ENCODE measurements around the gene PPM1A. TPM values are rescaled to one million over a fixed set of nuclear protein-coding genes. Genes with fewer than 3 reads are reported as not detected.
"Not testable (repeated sequence)": the region's sequence is repeated elsewhere in the genome, so short reads cannot be mapped to it uniquely, and the experiment has no call there.

Gene PPM1A
- total RNA-seq, 4 donors from 2014 or later, result 81.2 to 107 (median 86.1) TPM

DNA sequence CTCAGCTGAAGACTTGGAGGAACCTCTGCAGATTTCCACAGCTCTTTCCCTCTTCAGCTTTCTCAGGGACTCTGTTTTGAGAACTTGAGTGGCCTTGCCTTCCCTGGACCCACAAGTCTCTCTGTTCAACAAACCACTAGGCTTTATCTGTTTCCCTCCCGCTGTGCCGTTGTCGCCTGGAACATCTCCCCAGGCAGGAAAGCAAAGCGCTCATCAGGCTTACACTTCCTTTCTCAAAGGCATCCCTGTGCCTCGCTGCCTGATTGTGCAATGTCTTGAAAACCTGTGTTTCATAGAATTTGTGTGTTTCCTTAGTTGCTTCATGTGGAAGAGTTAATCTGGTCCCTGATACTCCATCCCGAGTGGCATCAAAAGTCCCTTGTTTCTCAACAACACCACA lies 64.1 kb downstream of the PPM1A start:
- no peak overlapping the region for H3K27ac ChIP-seq
- no peaks in the 10 kb centered on the region for H3K27me3 ChIP-seq
- H3K4me3 ChIP-seq, result no peak overlapping the region
- ATAC-seq (no peak), DNase-seq (no peak)
- no peaks in the 10 kb centered on the region for H3K4me1 ChIP-seq
- H3K36me3 ChIP-seq, result no peaks in the 10 kb centered on the region
- intact Hi-C loops (cut with DNase I; ENCODE audit: low total_unique reads), result no loop called here
- TF ChIP-seq, protein P1, sequence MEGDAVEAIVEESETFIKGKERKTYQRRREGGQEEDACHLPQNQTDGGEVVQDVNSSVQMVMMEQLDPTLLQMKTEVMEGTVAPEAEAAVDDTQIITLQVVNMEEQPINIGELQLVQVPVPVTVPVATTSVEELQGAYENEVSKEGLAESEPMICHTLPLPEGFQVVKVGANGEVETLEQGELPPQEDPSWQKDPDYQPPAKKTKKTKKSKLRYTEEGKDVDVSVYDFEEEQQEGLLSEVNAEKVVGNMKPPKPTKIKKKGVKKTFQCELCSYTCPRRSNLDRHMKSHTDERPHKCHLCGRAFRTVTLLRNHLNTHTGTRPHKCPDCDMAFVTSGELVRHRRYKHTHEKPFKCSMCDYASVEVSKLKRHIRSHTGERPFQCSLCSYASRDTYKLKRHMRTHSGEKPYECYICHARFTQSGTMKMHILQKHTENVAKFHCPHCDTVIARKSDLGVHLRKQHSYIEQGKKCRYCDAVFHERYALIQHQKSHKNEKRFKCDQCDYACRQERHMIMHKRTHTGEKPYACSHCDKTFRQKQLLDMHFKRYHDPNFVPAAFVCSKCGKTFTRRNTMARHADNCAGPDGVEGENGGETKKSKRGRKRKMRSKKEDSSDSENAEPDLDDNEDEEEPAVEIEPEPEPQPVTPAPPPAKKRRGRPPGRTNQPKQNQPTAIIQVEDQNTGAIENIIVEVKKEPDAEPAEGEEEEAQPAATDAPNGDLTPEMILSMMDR (IDR thresholded peaks at IDR 0.05 in 4 of 5, conservative IDR thresholded peaks at IDR 0.05 in 1 of 5), result no peak
- TF ChIP-seq POLR2A (IDR thresholded peaks at IDR 0.05), result no peak
- H3K9me3 ChIP-seq, result no peaks in the 10 kb centered on the region
- in situ Hi-C loops (cut with MboI; ENCODE audit: low sequenced_read_pairs in 4 of 4), result loop anchor here in 1 of 4 donors (25.0 kb wide), 1 partner anchor 101 kb away; no protein-coding TSS in a partner anchor

DNA sequence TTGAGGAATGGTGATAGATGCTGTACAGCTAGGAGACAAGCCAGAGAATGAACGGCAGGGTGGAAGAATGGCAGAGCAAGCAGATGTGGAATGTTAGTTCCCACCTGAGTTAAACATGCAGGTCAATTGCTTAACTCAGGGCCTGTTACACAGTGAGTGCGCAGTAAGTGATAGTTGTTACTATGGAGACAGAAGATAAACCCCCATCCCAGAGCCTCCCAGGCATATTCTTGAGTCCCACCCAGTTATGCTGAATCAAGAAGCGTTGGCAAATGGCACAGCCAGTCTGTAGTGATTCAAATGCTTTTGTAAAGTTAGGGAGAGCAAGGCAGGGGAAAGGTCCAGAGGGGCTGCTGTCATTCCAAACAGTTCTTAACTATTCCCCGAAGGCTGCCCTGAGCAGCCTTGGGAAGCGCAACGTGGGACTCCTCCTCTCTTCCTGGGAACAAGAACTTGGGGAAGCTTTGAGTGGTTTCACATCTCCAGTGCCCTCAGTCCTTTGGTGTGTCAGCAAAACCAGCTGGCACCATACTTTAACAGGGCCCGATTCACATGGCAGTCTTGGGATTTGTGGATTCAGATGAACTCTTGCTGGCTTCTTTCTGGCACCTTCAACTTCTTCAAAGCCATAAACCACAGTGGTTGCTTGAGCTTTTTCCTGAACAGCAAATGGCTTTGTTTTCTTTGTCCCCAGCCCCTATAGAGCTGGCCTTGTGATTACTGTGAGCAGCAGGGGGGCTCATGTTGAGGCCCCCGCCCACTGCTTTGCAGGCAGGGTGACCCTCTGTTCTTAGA lies 66.4 kb downstream of the PPM1A start:
- no peaks in the 10 kb centered on the region for H3K27me3 ChIP-seq
- intact Hi-C loops (cut with DNase I; ENCODE audit: low total_unique reads) (no loop called here), in situ Hi-C loops (cut with MboI; ENCODE audit: low sequenced_read_pairs in 4 of 4) (loop anchor here in 1 of 4 donors (25.0 kb wide), 1 partner anchor 103 kb away; no protein-coding TSS in a partner anchor)
- no peak for TF ChIP-seq POLR2A (IDR thresholded peaks at IDR 0.05)
- no peak for DNase-seq
- no peak overlapping the region for H3K27ac ChIP-seq
- H3K4me3 ChIP-seq, result no peak overlapping the region
- H3K4me1 ChIP-seq, result no peaks in the 10 kb centered on the region
- no peak for ATAC-seq
- no peaks in the 10 kb centered on the region for H3K9me3 ChIP-seq
- H3K36me3 ChIP-seq, result no peaks in the 10 kb centered on the region

DNA sequence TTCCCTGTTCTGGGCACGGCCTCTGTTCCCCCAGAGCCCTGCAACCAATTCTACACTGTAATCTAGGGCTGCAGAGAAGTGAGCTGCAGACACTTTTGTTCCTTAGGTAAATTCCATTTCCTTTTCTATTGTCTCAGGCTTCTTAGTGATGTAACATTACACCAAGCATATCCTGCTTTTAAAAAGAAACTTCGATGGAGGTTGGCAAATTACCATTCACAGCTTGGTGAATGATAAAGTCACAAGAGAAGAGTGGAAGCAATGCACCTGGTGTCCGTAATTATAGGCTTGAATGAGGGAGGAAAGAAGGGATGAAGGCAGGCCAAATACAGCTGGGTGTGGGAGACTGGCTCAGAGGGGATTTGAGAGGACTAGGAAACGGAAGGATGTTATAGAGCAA lies 68.6 kb downstream of the PPM1A start:
- no peaks in the 10 kb centered on the region for H3K27me3 ChIP-seq
- in situ Hi-C loops (cut with MboI; ENCODE audit: low sequenced_read_pairs in 4 of 4) (loop anchor here in 1 of 4 donors (25.0 kb wide), 1 partner anchor 105 kb away; no protein-coding TSS in a partner anchor), intact Hi-C loops (cut with DNase I; ENCODE audit: low total_unique reads) (no loop called here)
- no peak for TF ChIP-seq POLR2A (IDR thresholded peaks at IDR 0.05)
- TF ChIP-seq, protein P1 (IDR thresholded peaks at IDR 0.05 in 4 of 5, conservative IDR thresholded peaks at IDR 0.05 in 1 of 5), result no peak
- no peak overlapping the region for H3K27ac ChIP-seq
- no peaks in the 10 kb centered on the region for H3K36me3 ChIP-seq
- H3K9me3 ChIP-seq, result no peaks in the 10 kb centered on the region
- ATAC-seq (no peak), DNase-seq (no peak)
- H3K4me1 ChIP-seq, result no peaks in the 10 kb centered on the region
- no peak overlapping the region for H3K4me3 ChIP-seq

DNA sequence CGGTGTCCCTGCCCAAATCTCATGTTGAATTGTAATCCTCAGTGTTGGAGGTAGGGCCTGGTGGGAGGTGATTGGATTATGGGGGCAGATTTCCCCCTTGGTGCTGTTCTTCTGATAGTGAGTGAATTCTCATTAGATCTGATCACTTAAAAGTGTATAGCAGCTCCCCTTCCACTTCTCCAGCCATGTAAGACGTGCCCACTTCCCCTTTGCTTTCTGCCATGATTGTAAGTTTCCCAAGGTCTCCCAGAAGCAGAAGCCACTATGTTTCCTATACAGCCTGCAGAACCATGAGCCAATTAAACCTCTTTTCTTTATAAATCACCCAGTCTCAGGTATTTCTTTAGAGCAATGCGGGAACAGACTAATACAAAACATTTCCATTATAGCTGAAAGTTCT lies 71.8 kb downstream of the PPM1A start:
- intact Hi-C loops (cut with DNase I; ENCODE audit: low total_unique reads); H3K27ac ChIP-seq; ATAC-seq; H3K9me3 ChIP-seq; DNase-seq; H3K27me3 ChIP-seq; H3K36me3 ChIP-seq; H3K4me3 ChIP-seq: not testable (repeated sequence)
- in situ Hi-C loops (cut with MboI; ENCODE audit: low sequenced_read_pairs in 4 of 4), result loop anchor here in 1 of 4 donors (25.0 kb wide), 1 partner anchor 109 kb away; no protein-coding TSS in a partner anchor
- H3K4me1 ChIP-seq, result peaks cover 0 to 12% of the 10 kb centered on the region in 2 donors

DNA sequence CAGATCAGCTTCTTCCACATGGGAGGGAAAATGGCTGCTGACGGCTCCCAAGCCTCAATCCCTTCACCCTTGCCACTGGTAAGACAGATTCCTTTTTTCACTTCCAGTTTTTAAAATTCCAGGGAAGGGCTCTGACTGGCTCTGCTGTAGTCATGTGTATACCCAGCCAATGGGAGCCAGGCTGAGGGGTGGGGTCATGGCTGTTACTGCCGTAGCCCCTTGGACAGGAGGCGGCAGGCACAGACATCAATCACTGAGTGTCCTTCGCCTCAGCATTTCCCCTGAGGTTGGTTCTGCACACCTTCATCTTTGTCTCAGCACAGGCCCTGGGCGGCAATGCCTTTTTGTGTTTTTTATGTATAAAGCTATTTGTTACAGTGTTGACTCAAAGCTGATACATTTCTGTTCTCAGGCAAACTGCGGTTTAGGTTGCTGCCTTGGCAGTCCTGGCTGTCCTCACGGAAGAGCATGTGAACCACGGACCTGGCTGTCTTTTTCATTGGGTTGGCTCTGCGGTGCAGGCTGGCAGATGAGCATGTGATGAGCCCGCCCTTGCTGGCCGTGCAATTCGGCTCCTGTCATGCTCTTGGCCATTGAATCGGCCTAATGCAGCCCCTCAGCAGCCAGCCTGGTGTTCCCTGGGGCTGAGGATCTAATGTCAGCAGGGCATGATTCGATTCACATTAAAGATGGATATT lies 74.3 kb downstream of the PPM1A start:
- H3K27me3 ChIP-seq, result no peaks in the 10 kb centered on the region
- TF ChIP-seq, protein P1 (IDR thresholded peaks at IDR 0.05 in 4 of 5, conservative IDR thresholded peaks at IDR 0.05 in 1 of 5), result no peak
- no peak for TF ChIP-seq POLR2A (IDR thresholded peaks at IDR 0.05)
- peak overlapping the region in 3 of 4 donors; percentile 1 to 38 (median 21) for H3K4me3 ChIP-seq
- in situ Hi-C loops (cut with MboI; ENCODE audit: low sequenced_read_pairs in 4 of 4) (loop anchor here in 1 of 4 donors (25.0 kb wide), 1 partner anchor 111 kb away; no protein-coding TSS in a partner anchor), intact Hi-C loops (cut with DNase I; ENCODE audit: low total_unique reads) (no loop called here)
- no peaks in the 10 kb centered on the region for H3K36me3 ChIP-seq
- H3K27ac ChIP-seq, result peak overlapping the region; percentile 57 to 84 (median 72)
- DNase-seq (peak; percentile 58 to 74), ATAC-seq (peak; percentile 83 to 84)
- H3K4me1 ChIP-seq, result peaks cover 4 to 16% of the 10 kb centered on the region in 2 donors
- H3K9me3 ChIP-seq, result no peaks in the 10 kb centered on the region

All from gastrocnemius medialis (tissue), 4 donors.